GM12873 (cell line): ENCODE data around the gene CYP4B1.

Source experiments
- TF ChIP-seq, protein P1 (sequence below): IDR thresholded peaks from 2 replicates; pipeline ENCODE4 v1.5.1; 2012; ENCODE audit warnings: low read depth, mild to moderate bottlenecking, moderate library complexity, low read length, control low read depth; ENCODE audit not compliant: insufficient read depth; ENCODE audit errors: missing control alignments

CYP4B1 gene

DNA sequence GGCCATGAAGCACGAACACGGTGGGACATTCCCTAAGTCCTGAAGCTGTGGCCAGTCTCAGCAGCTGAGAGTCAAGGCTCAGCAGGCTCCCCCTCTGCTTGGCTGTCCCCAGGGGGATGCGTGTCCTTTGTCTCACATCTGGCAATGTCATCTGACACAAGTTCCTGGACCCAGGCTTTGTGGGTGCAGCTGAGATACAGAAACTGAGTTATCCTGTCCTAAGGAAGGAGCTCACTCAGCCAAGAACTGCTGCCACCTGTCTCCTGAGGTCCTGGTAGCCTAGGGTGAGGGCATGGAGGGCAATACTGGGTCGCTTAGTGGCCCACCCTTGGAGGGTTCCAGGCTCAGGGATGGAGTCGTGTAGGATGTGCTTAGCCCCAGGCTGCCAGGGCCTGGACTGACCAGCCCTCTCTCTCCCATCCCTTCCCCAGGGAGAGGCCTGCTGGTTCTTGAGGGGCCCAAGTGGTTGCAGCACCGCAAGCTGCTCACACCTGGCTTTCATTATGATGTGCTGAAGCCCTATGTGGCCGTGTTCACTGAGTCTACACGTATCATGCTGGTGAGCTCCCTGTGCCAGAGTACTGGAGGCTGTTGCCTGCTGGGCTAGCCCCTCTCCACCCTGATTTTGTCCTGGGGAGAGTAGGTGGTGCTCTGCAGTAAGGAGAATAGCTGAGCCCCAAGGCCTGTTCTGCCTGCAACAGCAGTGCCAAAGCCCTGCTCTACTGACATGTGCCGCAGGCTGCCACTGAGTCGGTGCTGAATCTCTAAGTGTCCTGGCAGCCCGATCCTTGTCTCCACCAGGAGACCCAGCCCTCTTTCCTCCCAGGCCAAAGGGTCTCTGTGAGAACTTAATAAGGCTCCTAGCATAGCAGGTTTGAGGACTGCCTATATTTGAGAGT is 13.5 kb downstream of the CYP4B1 start:
- TF ChIP-seq, protein P1, sequence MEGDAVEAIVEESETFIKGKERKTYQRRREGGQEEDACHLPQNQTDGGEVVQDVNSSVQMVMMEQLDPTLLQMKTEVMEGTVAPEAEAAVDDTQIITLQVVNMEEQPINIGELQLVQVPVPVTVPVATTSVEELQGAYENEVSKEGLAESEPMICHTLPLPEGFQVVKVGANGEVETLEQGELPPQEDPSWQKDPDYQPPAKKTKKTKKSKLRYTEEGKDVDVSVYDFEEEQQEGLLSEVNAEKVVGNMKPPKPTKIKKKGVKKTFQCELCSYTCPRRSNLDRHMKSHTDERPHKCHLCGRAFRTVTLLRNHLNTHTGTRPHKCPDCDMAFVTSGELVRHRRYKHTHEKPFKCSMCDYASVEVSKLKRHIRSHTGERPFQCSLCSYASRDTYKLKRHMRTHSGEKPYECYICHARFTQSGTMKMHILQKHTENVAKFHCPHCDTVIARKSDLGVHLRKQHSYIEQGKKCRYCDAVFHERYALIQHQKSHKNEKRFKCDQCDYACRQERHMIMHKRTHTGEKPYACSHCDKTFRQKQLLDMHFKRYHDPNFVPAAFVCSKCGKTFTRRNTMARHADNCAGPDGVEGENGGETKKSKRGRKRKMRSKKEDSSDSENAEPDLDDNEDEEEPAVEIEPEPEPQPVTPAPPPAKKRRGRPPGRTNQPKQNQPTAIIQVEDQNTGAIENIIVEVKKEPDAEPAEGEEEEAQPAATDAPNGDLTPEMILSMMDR = no peak

DNA sequence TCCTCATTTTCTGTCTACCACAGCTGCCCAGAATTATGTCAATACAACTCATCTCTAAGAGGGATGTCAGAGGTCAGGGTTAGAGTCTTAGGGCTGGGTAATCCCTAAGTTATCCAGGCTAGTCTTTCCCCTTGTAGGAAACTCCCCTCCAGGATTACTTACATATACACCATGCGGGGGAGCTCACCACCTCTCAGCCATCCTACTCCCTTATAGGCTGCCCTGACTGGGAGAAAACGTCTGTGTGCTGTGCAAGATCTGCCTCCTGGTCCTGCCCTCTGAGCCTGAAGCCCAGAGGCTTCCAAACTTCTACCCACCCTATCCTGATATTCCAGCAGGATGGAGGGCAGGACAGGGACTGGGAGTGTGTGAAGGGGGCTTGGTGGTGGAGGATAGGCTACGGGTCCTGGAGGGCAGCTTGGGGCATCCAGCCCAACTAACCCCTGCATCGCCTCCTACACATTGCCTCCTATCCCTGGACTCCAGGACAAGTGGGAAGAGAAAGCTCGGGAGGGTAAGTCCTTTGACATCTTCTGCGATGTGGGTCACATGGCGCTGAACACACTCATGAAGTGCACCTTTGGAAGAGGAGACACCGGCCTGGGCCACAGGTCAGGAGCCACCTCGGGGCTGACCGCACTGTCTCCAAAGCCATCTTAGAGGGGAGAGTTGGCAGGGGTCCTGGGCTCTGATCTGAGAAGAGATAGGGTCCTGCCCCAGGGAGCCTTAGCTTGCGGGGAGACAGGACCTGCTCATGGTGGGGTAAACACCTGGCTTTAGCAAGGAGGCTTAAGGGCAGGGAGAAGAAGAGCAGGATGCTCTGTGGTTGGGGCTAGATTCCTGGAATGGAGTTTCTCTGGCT is 14.4 kb downstream of the CYP4B1 start:
- TF ChIP-seq, protein P1 = no peak

DNA sequence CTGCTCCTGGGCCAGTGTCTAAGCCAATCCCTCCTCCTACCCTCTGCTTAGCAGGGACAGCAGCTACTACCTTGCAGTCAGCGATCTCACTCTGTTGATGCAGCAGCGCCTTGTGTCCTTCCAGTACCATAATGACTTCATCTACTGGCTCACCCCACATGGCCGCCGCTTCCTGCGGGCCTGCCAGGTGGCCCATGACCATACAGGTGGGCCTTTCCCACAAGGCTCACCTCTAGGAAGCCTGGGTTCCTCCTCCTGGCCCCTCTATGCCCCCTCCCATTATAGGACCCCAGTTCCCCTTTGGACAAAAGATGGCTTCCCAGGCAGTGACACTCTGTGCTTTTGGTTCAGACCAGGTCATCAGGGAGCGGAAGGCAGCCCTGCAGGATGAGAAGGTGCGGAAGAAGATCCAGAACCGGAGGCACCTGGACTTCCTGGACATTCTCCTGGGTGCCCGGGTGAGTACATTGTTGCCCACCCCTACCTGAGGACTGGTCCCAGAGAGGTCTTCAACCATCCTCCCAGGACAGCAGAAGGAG is 15.1 kb downstream of the CYP4B1 start:
- TF ChIP-seq, protein P1 = no peak

DNA sequence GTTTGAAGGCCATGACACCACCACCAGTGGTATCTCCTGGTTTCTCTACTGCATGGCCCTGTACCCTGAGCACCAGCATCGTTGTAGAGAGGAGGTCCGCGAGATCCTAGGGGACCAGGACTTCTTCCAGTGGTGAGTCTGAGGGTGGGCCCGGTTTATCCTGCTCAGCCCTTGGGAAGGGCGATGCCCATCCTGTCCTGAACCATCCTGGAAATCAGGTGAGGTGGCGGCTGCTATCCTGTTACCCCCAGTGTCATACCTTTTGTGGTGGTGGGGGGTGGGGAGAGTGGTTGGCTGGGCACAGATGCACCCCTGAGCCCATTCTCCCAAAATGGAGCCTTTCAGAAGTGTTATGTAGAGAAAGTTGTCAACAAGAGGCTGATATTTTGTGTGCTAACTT is 16.3 kb downstream of the CYP4B1 start:
- TF ChIP-seq, protein P1 = no peak

DNA sequence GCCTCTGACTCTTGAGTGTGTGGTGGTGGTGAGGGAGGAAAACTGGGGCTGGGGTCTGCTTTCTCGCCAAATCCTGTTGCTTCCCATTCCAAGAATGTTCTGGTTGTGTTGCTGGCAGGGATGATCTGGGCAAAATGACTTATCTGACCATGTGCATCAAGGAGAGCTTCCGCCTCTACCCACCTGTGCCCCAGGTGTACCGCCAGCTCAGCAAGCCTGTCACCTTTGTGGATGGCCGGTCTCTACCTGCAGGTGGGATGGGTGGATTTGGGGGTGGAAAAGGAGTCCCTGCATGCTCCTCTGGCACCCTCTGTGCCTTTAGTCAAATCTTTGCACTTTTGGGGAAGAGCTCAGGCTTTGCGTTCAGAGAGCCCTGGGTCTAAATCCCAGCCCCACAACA is 18.1 kb downstream of the CYP4B1 start:
- TF ChIP-seq, protein P1 = no peak

DNA sequence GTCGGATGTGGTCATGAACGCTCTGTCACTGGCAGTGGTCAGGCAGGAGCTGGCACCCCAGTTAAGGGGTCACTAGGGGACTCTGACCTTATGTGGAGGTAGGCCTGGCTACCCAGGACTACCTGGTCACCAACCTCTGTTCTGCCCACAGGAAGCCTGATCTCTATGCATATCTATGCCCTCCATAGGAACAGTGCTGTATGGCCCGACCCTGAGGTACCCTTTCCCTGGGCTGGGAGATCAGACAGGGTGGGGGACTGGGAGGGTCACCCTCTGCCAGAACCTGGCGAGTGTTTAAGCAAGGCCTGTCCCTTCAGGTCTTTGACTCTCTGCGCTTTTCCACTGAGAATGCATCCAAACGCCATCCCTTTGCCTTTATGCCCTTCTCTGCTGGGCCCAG is 19.0 kb downstream of the CYP4B1 start:
- TF ChIP-seq, protein P1 = no peak

DNA sequence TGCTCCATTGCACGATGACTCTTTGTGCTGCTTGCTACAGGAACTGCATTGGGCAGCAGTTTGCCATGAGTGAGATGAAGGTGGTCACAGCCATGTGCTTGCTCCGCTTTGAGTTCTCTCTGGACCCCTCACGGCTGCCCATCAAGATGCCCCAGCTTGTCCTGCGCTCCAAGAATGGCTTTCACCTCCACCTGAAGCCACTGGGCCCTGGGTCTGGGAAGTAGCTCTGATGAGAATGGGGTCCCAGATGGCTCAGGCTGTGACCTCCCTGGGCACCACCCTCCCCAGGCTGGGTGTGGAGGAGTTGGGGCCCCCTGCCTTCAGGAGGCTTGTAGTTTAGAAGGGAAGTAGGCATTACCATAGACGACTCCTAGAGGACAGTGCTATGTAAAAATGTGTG is 19.7 kb downstream of the CYP4B1 start:
- TF ChIP-seq, protein P1 = no peak
